PC-9 (cell line): Measurements from ENCODE around the gene SLCO4A1. TPM values are rescaled to one million over a fixed set of nuclear protein-coding genes. Genes with fewer than 3 reads are reported as not detected.

Experiments used
- BruUV-seq: library from RNA; stranded (reverse); fragments of 400-500 nt; replicated peaks from 2 replicates; lab custom pipeline; 2021; lab: Mats Ljungman, UMichigan
- CTCF ChIA-PET: fragments of 300-600 bp; sonication (Branson Sonifier 250); formaldehyde crosslinking; loops from one replicate; lab custom pipeline; 2022; ENCODE audit warnings: antibody characterized with exemption; lab: Charles Lee
- POLR2A ChIA-PET: fragments of 300-600 bp; sonication (Branson Sonifier 250); formaldehyde crosslinking; loops from one replicate; lab custom pipeline; 2022; ENCODE audit warnings: antibody characterized with exemption; ENCODE audit not compliant: unreplicated experiment; lab: Charles Lee
- DNase-seq, 2 experiments: peaks; one replicate each; pipeline versions ENCODE4 v3.0.0 to v3.0.0-alpha.2; 2015 to 2022; ENCODE audit warnings: mixed read lengths in 1 of 2
- H2AFZ ChIP-seq: fragments of 200-600 bp; sonication (generic); 2 replicates; pipeline ENCODE4 v1.8.1; 2017; ENCODE audit warnings: antibody characterized with exemption
- H3F3A ChIP-seq: fragments of 200-600 bp; sonication (generic); 2 replicates; pipeline ENCODE4 v1.8.1; 2017; ENCODE audit warnings: antibody characterized with exemption, mild to moderate bottlenecking, low read depth; ENCODE audit not compliant: insufficient read depth
- H3K27ac ChIP-seq: fragments of 200-600 bp; sonication (generic); 2 replicates; pipeline ENCODE4 v1.6.1; 2016; ENCODE audit warnings: mixed run types
- H3K27me3 ChIP-seq: fragments of 200-600 bp; sonication (generic); 2 replicates; pipeline ENCODE4 v1.6.1; 2016; ENCODE audit warnings: low read depth, mixed run types; ENCODE audit not compliant: insufficient read depth
- H3K36me3 ChIP-seq: fragments of 200-600 bp; sonication (generic); 2 replicates; pipeline ENCODE4 v1.6.1; 2016; ENCODE audit warnings: low read depth, mixed run types
- H3K4me1 ChIP-seq: fragments of 200-600 bp; sonication (generic); replicated peaks from 2 replicates; pipeline ENCODE4 v1.6.1; 2016; ENCODE audit warnings: mixed run types; ENCODE audit not compliant: insufficient read depth
- H3K4me2 ChIP-seq: fragments of 200-600 bp; sonication (generic); 2 replicates; pipeline ENCODE4 v1.6.1; 2017; ENCODE audit warnings: mixed run types
- H3K4me3 ChIP-seq: fragments of 200-600 bp; sonication (generic); 2 replicates; pipeline ENCODE4 v1.6.1; 2016; ENCODE audit warnings: mixed run types
- H3K79me2 ChIP-seq: fragments of 200-600 bp; sonication (generic); 2 replicates; pipeline ENCODE4 v1.6.1; 2017; ENCODE audit warnings: low read depth, mixed run types
- H3K9me2 ChIP-seq: fragments of 200-600 bp; sonication (generic); 2 replicates; pipeline ENCODE4 v1.8.1; 2017; ENCODE audit warnings: mild to moderate bottlenecking; ENCODE audit not compliant: insufficient read depth
- H3K9me3 ChIP-seq: fragments of 200-600 bp; sonication (generic); 2 replicates; pipeline ENCODE4 v1.8.1; 2016; ENCODE audit warnings: low read depth; ENCODE audit not compliant: insufficient read depth
- H4K20me1 ChIP-seq: fragments of 200-600 bp; sonication (generic); 2 replicates; pipeline ENCODE4 v1.8.1; 2017; ENCODE audit not compliant: insufficient read depth
- EZH2 ChIP-seq: fragments of 200-600 bp; sonication (generic); IDR thresholded peaks from 2 replicates; pipeline ENCODE4 v1.8.0; 2017; ENCODE audit warnings: antibody characterized with exemption, low read depth
- intact Hi-C: fragments of 100-400 bp; cut with micrococcal nuclease; formaldehyde crosslinking; loops from one replicate; pipeline ENCODE4 v1.10.0; 2022; ENCODE audit not compliant: unreplicated experiment
- total RNA-seq: library from RNA; stranded (reverse); gene quantifications from 2 replicates; pipeline ENCODE4 v1.2.3, GENCODE V29; 2021
- TF ChIP-seq, protein P1 (sequence below): fragments of 200-600 bp; sonication (generic); conservative IDR thresholded peaks from 2 replicates; pipeline ENCODE4 v1.6.1; 2017; ENCODE audit warnings: mixed run types, antibody characterized with exemption, mild to moderate bottlenecking, moderate library complexity

Gene SLCO4A1
- total RNA-seq, 1 experiment from 2014 or later = 19.3 TPM

DNA sequence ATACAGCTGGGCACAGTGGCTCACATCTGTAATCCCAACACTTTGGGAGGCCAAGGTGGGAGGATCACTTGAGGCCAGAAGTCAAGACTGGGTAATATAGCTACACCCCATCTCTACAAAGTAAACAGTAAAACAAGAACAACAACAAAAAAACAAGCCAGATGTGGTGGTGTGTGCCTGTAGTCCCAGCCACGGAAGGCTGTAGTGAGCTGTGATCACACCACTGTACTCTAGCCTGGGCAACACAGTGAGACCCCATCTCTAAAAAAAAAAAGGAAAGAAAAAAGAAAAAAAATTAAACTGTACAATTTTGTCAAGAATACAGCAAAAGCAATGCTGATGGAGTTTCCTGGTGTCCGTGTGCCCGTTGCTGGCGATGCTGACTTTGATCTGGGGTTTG is 47.2 kb upstream of the SLCO4A1 start:
- H3K36me3 ChIP-seq = no peaks in the 10 kb centered on the region
- ChIA-PET POLR2A (no interaction called here), CTCF (no interaction called here)
- H2AFZ ChIP-seq = no peak overlapping the region
- H4K20me1 ChIP-seq = no peaks in the 10 kb centered on the region
- H3F3A ChIP-seq = peaks cover 7% of the 10 kb centered on the region; the same call in 1 of the 2 replicates
- TF ChIP-seq, protein P1, sequence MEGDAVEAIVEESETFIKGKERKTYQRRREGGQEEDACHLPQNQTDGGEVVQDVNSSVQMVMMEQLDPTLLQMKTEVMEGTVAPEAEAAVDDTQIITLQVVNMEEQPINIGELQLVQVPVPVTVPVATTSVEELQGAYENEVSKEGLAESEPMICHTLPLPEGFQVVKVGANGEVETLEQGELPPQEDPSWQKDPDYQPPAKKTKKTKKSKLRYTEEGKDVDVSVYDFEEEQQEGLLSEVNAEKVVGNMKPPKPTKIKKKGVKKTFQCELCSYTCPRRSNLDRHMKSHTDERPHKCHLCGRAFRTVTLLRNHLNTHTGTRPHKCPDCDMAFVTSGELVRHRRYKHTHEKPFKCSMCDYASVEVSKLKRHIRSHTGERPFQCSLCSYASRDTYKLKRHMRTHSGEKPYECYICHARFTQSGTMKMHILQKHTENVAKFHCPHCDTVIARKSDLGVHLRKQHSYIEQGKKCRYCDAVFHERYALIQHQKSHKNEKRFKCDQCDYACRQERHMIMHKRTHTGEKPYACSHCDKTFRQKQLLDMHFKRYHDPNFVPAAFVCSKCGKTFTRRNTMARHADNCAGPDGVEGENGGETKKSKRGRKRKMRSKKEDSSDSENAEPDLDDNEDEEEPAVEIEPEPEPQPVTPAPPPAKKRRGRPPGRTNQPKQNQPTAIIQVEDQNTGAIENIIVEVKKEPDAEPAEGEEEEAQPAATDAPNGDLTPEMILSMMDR = no peak
- TF ChIP-seq EZH2 = no peak
- H3K9me2 ChIP-seq = no peaks in the 10 kb centered on the region
- no peak overlapping the region for H3K27ac ChIP-seq
- peaks cover 48% of the 10 kb centered on the region for H3K27me3 ChIP-seq
- H3K79me2 ChIP-seq = no peaks in the 10 kb centered on the region
- BruUV-seq = no TSS peak
- intact Hi-C loops = no loop called here
- H3K4me2 ChIP-seq = no peak overlapping the region
- no peaks in the 10 kb centered on the region for H3K9me3 ChIP-seq
- DNase-seq = no peak
- H3K4me3 ChIP-seq = no peak overlapping the region
- peaks cover 7% of the 10 kb centered on the region for H3K4me1 ChIP-seq

DNA sequence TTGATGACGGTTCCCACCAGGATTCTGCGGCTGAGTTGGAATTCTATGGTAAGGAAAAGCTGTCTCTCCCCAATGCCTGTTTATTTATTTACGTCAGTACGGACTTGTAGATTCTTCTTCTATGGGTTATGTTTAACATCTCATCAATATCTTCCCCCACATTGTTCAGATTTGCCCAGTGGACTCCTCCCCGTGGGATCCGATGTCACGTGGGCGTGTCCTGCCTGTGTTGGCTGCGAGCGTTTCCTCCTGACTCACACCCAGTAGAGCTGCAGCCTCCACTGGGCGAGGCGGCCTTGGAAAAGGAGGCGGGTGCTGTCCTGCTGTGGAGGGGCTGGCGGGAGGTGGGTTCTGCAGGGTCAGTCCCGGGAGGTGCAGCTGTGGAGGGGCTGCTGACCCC is 46.8 kb upstream of the SLCO4A1 start:
- H3K4me1 ChIP-seq = 0 out of 2 replicates have a peak, but pooled peaks cover 4% of the 10 kb centered on the region
- intact Hi-C loops = no loop called here

DNA sequence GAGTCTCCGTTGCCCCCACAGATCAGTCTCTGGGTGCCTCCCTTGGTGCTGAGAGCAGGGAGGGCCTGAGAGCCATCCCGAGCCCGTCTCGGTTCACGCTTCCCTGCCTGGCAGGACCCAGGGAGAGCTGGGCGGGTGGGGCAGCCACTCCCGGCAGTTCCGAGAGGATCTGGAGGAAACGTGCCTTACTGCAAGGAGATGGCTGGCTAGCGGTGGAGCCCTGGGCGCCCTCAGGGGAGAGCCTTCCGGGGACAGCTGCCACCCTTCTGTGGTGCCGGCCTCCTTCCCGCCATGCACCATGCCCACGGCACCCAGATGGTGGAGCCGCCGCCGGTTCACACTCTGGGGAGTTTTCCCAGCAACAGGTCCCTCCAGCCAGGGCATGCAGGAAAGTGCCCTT is 45.8 kb upstream of the SLCO4A1 start:
- ChIA-PET POLR2A (no interaction called here), CTCF (no interaction called here)
- intact Hi-C loops = no loop called here
- BruUV-seq = no TSS peak
- H3K9me3 ChIP-seq = no peaks in the 10 kb centered on the region
- no peak for TF ChIP-seq EZH2
- TF ChIP-seq, protein P1 = no peak
- DNase-seq = no peak
- H2AFZ ChIP-seq = no peak overlapping the region
- H3K4me2 ChIP-seq = no peak overlapping the region
- peaks cover 48% of the 10 kb centered on the region for H3K27me3 ChIP-seq
- no peaks in the 10 kb centered on the region for H3K4me1 ChIP-seq
- no peak overlapping the region for H3K4me3 ChIP-seq
- H3F3A ChIP-seq = peaks cover 7% of the 10 kb centered on the region; the same call in 1 of the 2 replicates
- no peaks in the 10 kb centered on the region for H3K79me2 ChIP-seq
- H3K27ac ChIP-seq = no peak overlapping the region
- no peaks in the 10 kb centered on the region for H3K36me3 ChIP-seq
- no peaks in the 10 kb centered on the region for H3K9me2 ChIP-seq
- no peaks in the 10 kb centered on the region for H4K20me1 ChIP-seq

More for the DNA sequence above, 46.8 kb upstream of the SLCO4A1 start:
- Histone ChIP-seq H4K20me1 (no peaks in the 10 kb centered on the region), H3F3A (peaks cover 7% of the 10 kb centered on the region; the same call in 1 of the 2 replicates), H3K9me3 (no peaks in the 10 kb centered on the region), H3K27ac (no peak overlapping the region), H2AFZ (no peak overlapping the region), H3K4me3 (no peak overlapping the region), H3K36me3 (no peaks in the 10 kb centered on the region), H3K27me3 (peaks cover 48% of the 10 kb centered on the region), H3K79me2 (no peaks in the 10 kb centered on the region), H3K9me2 (no peaks in the 10 kb centered on the region), H3K4me2 (no peak overlapping the region; the same call in 1 of the 2 replicates)
- POLR2A ChIA-PET = no interaction called here
- CTCF ChIA-PET = no interaction called here
- TF ChIP-seq, protein P1 = no peak
- no peak for TF ChIP-seq EZH2
- DNase-seq = peak; percentile 61 to 70
- no TSS peak for BruUV-seq
